ENCODE data around the gene AKAP7.

AKAP7 gene

DNA sequence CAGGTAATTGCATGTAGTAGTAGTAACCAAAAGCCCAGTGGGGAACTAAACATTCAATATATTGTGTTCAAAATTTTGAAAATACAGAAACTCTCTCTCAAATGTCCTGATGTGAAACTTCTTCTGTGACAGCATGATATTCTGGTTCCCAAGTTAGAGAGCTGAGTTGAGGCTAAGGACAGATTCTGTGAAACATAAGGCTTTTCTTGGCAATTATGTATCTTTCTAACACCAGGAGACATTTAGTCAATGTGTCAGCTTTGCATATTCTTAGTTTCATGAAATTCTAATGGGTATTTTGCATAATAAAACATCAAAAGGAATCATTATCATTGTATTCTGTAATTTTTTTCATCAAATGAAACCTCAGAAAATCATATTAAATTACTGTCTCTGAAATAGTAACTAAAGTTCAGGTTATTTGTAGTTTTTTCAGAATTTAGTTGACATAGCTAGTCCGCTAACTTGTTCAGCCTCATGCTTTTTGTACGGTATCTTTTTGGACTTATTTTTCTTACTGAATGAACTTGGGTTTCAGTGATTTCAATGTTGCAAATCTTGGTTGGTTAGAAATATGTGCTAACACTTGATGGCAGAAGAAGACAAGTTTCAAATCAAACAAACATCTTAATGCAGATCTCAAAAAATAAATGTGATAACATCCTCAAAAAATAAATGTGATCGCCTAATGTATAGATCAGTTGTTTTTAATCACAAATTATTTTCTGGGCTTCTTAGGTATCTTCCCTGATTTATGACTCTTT lies 70.4 kb downstream of the AKAP7 start:
- no peak for DNase-seq

DNA sequence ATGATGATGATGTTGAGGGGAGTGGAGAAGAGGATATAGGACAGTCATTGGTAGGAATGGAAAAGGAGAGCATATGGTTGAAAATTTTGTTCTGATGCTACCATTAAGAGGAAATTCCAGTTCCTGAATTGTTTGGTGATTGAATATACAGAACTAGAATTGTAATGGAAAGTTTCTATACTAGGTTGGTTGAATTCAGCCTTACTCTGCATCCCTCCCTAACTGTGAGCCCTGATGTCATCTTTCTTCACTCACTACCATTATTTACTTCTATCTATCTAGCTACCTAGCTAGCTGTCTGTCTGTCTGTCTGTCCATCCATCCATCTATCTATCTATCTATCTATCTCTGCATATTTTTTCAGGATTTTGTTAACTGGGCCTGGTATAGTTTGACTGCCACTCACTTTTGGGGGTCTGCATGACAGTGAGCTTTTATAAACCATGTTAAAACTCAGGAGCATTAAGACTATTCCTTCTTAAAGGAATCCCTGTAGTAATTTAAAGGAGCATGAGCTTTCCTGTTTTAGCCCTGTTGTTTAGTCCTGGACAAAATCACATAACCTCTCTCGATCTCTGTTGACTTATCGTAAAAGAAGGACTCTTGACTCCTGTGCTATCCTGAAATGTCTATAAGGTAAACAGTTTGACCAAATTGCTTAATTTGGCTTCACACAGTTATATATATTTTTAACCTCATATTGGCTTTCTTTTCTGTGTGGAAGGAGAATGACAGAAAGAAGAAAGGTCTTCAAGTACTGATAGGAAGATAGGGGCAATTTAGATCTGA lies 71.4 kb downstream of the AKAP7 start:
- DNase-seq, result no peak

DNA sequence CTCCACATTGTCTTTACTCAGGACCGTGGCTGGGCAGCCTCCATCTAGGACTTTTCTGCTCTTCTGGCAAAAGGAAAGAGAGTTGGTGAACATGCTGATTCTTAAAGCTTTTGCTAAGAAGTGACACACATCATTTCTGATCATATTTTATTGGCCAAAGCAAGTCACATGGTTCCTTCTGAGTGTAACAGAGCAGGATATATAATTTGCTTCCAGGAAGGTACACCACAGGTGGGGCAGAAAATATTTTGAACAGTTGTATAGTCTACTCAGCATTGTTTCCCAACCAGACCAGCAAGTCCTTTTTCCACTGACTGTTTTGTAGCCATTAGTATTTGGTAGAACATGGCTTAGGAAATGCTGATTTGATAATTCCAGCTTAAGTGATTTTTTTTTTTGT lies 73.5 kb downstream of the AKAP7 start:
- DNase-seq, result no peak

DNA sequence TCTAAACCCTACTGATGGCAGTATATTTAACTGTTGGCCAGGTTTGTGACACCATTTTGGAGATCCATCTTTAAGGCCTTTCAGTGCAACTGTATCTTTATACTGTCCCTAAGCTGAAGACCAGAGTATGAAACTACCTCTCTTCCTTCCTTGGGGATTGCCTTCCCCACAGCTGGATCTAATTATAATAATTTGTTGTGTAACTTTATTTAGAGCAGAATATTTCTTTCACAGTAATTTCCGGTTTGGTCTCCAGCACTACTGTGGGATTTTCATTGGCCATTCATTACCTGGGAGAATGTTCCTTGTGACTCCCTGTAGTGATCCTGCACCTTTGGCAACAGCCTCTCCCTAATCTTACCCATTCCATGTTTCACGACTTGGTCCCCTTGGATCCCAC lies 75.2 kb downstream of the AKAP7 start:
- no peak for DNase-seq

DNA sequence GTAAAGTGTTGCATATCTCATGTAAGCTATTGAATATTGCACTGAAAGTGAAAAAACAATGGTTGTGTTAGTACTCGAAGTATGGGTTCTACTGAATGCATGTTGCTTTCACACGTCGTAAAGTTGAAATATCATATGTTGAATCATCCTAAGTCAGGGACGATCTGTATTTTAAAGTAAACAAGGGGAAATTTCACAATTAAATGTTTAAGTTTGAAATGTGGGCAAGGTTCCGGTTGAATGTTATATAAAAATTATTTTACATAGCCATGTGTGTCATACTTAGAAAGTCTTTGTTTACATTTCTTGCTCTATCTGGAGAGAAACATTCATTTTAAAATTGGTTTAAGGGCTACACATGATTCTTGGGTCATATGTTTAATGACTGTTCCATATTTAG lies 76.8 kb downstream of the AKAP7 start:
- no peak for DNase-seq

DNA sequence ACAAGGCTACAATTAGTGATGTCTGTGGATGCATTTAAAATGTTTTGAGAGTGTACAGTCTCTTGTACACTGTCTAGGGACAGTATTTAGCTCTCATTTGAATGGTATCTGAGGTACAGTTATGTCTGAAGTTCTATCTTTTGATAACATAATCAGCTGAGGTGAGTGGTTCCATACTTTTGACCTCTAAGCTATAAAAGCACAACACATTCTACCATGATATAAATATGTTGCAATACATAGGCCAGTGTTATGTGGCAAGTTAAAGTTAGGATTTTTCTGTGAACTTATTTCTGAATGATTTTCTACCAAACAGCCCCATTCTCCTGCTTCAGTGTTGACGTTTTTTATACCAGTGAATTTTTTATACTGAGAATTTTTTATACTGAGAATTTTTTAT lies 77.6 kb downstream of the AKAP7 start:
- no peak for DNase-seq

DNA sequence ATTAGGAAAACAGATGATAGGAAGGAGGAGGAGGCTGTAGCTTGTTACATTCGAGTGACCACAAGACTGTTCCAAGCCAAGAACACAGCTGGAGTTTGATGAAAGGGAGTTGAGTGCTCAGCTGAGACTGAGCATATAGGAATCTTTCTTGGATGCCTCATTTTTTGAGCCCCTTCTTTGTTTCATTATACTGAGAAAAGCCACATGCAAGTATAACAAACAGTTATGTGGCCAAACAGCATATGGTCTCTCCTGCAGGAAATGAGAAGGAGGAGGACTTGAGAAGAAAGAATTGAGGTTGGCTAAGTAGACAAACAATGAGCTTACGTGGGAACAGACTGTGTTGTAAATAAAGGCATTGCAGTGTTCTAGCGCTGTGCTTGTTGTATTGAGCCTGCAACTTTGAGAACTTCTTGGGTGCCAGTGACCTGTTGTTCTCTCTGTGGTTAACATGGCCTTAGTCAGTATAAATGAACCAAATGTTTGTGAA lies 78.3 kb downstream of the AKAP7 start:
- DNase-seq, result no peak

DNA sequence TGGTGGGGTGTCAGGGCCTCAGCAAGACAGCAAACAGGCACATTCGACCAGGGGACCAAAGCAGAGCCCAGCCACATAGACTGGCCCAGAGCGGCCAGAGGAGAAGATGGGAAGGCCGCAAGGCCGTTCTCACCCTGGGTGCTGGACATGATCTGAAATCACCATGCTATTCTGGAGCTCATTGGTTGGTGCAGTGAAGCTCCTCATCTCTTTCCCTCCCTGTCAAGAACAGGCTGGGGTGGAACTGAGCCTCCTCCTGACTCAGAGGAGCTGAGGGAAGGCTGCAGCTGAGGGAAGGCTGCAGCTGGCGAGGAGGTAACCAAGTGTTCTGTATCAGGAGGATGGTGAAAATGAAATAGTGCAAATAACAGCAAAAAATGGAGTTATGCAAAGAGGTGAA lies 80.0 kb downstream of the AKAP7 start:
- DNase-seq, result no peak

DNA sequence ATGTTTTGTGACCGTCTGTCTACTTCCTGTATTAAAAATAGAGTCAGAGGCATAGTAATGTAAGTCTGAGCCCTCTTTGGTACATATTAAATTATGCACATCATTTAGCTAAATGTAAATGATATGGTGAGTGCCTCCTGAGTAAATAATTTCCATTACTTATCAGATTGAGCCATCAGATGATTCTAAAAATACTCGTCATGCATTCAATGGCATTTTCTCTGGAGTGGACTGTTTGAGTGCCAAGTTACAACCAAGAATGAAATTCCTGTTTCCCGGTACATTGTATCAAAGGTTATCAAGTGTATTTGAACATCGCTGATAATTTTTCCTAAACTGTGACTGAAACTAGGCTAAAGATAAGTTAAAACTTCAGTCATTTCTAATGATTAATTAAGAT lies 81.0 kb downstream of the AKAP7 start:
- no peak for DNase-seq

DNA sequence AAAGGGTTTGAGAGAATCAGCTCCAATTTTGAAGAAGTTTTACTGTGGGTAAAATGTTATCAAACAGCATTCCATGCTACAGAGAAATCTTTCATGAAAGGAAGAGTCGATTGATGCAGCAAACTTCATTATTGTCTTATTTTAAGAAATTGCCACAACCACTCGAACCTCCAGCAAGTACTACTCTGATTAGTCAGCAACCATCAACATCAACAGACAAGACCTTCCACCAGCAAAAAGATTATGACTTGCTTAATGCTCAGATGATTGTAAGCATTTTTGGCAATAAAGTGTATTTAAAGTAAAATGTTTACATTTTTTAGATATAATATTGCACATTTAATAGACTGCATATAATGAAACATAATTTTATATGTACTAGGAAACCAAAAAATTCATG lies 87.5 kb downstream of the AKAP7 start:
- DNase-seq, result no peak

DNA sequence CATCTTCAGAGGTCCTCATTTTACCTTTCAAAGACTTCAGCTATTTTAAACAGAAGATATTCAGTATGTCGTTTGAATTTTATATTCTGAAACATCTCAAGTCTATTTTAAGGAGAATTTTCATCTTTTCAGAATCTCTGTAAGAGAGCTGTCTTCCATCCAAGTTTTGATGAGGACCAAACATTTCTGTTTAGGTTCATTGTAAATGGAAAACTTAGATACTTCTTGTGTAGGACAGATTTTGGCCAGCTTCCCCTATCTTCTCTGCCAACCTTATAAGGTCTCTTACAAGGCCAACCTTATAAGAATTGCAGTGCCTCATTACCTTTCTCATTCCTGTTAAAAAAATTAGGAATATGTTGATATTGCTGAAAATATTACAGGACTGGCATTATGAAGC lies 88.1 kb downstream of the AKAP7 start:
- DNase-seq, result no peak

DNA sequence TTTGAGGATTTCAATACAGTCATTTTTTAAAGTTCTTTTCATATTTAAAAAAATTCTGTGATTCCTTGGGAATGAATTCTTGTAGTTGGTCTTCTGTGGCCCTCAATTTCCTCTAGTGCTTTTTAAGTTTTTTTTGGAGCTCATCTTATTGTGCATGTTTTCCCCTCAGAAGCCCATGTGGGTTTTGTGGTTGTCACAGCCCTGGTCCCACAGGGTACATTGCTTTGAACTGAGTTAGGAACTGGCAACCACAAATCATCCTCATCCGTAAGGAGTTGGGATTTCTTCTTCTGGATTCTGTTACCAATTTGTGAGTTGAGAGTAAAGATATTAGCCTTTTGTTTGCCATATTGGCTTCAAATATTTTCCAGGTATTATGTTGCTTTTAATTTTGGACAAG lies 89.9 kb downstream of the AKAP7 start:
- no peak for DNase-seq

DNA sequence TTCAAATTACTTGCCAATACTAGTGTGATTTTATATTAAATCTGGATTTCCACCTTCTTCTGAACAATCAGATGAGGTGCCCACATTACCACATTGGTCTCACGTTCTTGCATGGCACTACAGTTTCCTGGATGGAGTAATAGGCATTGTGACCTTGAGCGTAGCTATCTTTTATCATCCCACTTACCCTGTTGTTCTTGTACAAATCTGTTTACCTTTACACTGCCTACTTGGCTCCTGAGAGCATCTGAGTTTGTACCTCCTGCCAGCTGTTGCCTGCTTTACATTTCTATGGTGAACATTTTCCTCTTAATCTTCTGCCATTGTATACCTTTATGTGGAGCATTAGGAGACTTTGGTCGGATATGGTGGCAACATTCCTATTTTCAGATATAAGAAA lies 90.7 kb downstream of the AKAP7 start:
- DNase-seq, result no peak

DNA sequence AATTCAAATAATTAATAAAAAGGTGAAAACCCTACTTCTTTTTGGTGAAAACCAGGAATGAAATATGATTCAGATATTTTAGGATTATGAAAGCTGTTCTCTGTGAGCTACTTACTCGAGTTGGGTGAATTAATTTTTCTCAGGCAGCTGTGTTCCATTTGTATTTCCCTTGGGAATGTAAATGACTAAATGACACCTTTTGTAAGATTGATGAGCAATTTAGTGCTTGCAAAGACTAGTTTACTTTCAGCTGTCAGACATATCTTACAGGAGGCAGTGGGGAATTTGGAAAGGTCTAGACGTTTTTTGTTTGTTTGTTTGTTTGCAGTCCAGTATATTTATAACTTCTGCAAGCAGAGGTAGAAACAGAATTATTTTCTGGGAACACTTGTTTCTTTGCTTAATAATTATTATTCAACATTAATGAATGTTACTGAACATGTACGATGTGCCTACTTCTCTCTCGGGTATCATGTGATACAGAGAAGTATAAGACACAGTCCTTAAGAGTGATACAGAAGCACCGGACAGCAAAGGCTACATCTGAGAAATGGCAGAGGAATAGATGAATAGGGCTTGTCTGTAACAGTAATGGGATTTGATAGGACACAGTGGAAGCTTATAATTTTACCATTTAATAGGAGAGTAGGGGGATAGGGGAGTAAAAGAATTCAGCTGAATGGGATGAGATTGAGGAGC lies 91.3 kb downstream of the AKAP7 start:
- no peak for DNase-seq

DNA sequence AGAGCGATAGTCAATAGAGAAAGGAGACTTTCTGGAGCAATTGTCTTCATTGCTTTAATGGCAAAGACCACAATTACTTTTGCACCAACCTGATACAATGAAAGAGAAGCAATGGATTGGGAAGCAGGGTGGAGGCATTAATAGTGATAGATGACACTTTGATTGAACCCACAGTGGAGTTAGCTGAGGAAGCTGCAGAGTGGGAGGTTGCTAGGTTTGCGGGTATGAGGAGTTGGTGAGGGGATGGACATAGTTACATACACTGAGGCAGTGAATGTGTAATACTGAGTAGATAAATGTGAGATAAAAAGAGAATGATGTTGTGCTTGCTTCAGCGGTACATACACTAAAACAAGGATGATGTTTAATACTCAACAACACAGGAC lies 91.9 kb downstream of the AKAP7 start:
- DNase-seq, result no peak

DNA sequence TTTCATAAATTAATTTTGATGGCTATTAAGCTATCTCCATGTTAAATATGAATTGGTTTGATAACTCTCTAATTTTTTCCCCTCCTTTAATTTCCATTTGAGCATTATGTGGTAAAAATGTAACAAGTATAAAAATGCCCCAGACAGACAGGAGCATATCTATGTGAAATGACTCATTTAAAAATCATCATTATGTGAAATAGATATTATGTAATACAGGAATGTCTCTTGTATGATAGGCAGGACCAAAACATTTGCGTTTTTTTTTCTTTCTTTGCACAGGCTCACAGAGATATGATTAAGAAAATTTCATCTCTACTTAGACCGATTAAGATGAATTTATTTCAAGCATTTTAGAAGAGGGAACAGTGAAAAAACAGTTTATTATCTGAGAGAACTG lies 95.8 kb downstream of the AKAP7 start:
- DNase-seq, result no peak

DNA sequence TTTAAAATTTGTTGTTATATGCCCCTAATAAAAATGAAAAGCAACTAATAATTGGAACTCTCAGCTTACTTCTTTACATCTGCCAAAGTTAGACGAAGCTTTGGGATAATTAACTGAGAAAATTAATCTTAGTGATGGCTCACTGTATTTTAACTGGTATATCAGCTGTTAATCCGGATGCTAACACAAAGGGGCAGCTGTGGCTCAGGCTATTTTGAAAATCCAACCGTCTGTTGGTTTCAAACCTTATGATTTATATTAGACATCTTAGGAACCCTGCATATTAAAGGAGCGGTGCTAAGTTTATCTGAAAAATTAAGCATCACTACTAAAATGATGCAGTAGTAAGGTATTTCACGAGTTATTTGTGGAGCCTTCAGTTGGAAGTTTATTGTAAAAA lies 96.6 kb downstream of the AKAP7 start:
- DNase-seq, result no peak

DNA sequence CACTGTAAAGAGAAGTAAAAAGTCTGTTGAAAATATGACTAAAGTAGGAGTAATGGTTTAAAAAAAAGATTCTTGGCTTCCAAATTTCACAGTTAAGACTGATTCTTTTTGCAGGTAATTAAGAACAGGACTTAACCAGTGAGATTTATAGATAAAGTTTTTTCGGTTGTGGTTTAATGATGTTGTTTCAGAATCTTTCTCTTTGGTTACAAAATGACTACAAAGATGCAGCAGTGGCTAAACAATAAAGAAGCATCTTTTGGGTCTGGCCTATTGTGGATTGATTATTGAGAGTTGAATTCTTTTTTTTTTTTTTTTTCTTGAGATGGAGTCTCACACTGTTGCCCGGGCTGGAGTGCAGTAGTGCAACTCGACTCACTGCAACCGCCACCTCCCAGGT lies 109.7 kb downstream of the AKAP7 start:
- no peak for DNase-seq

DNA sequence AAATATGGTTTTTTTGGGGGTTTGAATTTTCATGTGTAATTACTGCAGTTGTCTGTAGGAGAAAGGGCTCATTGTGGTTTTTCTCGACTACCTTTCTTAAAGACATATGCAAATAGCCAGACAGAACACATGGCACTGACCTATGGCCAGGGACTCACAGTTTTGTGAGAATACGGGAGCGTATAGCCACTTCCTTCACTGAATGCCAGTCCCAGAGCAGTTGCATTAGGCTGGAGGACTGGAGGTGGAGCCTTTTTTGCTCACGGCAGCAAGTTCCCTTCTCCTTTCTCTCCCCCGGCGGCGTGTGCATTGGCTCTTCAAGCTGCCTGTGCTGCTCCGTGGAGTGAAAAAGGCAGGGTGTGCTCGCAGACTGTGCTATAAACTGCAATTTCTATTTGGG lies 114.9 kb downstream of the AKAP7 start:
- DNase-seq, result no peak

DNA sequence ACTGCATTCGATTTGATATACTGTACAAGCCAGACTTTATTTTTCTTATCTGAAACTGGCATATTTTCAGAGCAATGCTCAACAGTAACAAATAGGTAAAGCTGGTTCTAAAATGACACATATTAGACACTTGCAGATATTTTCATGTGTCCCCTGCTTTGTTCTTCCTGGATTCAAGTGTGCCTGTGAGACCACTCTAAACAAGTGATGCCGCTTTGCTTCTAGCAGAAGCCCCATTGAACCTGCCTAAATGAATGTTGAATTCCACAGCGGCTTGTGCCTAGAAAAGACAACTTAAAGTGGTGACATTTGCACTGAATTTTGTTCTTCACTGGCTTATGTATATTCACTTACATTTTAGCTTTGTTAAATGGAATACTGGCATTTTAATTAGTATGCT lies 115.7 kb downstream of the AKAP7 start:
- no peak for DNase-seq

DNA sequence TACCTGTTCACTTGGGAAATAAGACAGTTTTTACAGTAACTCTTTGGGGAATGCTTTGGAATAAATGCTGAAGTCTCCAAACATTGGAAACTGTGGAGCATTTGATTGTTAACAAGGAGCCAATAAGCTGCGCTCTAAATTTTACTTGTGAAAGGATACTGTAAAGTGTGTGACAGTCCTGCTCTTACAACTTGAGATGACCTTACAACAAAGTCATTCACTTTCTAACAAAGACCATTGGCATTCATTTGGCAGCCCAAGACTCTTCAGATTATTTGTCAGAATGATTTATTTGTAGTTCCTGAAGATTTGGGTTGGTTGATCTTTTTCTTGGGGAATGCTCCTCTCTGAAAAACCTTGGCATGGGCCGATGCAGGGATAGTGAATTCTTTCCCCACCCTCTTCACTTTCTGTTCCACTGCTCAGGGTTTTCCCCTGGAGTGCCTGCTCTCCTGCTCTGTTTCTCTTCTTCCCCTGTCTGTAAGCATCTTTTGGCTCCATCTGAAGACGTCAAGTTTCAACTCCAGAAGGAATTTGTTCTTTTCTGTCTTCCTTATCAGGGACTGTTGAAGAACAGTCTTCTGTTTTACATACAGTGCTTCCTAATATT lies 116.4 kb downstream of the AKAP7 start:
- DNase-seq, result no peak

DNA sequence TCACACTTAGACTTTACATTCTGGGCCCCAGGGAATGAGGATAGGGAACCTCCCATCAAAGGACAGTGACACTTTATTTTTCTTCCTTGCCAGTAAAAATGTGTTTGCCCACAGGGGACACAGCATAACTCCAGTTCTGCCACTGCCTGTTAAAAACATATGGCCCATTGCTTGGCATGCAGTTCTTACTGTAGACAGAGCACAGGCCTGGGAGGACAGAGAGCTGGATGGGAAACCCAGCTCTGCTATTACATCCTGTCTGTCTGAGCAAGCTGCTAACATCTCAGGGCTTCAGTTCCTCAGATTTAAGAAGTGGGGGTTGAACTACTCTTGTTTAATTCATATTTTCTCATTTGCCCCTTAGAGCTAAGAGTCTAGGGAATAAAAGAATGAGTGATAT lies 120.2 kb downstream of the AKAP7 start:
- no peak for DNase-seq

DNA sequence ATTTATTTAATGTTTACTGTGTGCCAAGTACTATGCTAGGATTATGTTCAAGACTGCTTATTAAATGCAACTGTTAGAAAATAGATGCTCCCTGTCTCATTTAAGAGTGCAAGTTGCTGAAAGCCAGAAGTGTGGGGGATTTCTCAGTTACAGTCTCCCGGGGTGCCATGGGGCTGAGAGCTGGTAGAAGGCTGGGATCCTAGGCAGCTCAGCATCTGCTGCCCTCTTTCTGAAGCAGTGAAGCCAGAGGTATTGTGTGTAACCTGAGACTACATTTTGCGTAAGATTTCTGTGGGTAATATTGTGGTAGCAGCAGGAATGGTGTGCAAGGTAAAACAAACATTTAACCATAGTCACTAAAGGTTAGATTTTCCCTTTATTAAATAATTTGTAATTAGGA lies 120.6 kb downstream of the AKAP7 start:
- no peak for DNase-seq

DNA sequence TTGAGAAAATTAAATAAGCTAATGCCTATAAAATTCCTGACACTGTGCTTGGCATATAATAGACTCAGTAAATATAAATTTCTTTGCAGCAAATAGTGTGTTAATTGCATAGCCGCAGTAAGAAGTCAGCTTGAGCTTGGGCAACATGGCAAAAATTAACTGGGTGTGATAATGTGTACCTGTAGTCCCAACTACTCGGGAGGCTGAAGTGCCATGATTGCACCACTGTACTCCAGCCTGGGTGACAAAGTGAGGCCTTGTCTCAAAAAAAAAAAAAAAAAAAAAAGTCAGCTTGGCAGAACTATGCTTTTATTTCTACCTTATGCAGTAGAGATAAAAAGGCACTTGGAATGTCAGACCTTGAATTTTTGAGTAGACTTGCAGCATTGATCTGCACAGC lies 121.8 kb downstream of the AKAP7 start:
- no peak for DNase-seq

All from NCI-H1105 (cell line).